Measurements from ENCODE around the gene C17orf58.

C17orf58 gene

DNA sequence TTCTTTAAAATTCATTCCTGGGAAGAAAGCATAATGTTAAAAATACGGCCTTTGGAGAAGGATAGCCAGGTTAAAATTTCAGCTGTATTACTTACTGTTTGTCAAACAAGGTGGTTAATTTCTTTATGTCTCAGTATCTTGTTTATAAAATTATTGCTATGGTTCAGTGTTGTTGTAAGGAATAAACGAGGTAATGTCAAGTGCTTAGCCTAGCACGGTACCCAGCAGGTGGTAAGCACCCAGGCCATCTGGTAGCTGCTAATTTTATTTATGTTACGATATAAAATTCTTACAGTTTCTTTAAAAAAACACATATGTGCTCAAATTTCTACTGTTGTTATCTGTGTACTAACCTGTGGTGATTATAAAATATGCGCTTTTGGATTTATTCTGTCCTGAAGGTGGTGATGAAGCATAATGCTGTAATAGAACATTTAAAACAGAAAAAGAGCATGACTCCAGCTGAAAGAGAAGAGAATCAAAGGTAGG, 48.9 kb downstream of the C17orf58 start:
- no peak for DNase-seq

- DNase-seq = no peak
These were observed 49.8 kb downstream of the C17orf58 start for GRCh38 chr17:67946513-67946912.

DNA sequence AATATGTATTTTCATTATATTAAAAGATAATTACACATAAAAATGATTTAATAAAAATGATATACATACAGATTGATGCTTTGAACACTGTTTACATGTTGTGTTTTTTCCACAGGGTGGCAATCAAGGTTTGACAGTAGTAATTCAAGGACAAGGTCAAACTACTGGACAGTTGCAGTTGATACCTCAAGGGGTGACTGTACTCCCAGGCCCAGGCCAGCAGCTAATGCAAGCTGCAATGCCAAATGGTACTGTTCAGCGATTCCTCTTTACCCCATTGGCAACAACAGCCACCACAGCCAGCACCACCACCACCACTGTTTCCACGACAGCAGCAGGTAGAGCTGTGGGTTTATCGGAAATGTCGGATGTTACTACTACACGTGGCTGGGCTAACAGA, 52.2 kb downstream of the C17orf58 start:
- no peak for DNase-seq

GRCh38 chr17:67942810-67943209, 53.5 kb downstream of the C17orf58 start:
- DNase-seq = peak; percentile 45

Data from hematopoietic multipotent progenitor cell treated with erythropoietin and hydrocortisone succinate and interleukin-3 and kit ligand, for 4 days (in vitro differentiated cells).